Stimulated activated CD4-positive, alpha-beta T cell treated with anti-CD3 and anti-CD28 coated beads, Interleukin-2, amount 100 ng/mL, for 24 hours (primary cell): ENCODE measurements around the gene CRMP1.
"Not testable (repeated sequence)": the region's sequence is repeated elsewhere in the genome, so short reads cannot be mapped to it uniquely, and the experiment has no call there.

ENCODE experiments used
- DNase-seq, 2 donors: peaks; one replicate each; pipeline ENCODE4 v3.0.0-alpha.2; 2020

The CRMP1 gene

GRCh38 chr4:5852523-5853202, 40.2 kb downstream of the CRMP1 start:
- DNase-seq = no peak

GRCh38 chr4:5851637-5852301, 41.1 kb downstream of the CRMP1 start:
- no peak for DNase-seq

- DNase-seq = no peak
Measured at GRCh38 chr4:5845035-5845905, 47.6 kb downstream of the CRMP1 start.

- no peak for DNase-seq
Measured at GRCh38 chr4:5843573-5844530, 49.0 kb downstream of the CRMP1 start.

- no peak for DNase-seq
Measured at GRCh38 chr4:5842456-5842855, 50.4 kb downstream of the CRMP1 start.

- no peak for DNase-seq
Measured at GRCh38 chr4:5839751-5840674, 52.9 kb downstream of the CRMP1 start.

GRCh38 chr4:5839332-5839731, 53.6 kb downstream of the CRMP1 start:
- DNase-seq = no peak

GRCh38 chr4:5837483-5837882, 55.4 kb downstream of the CRMP1 start:
- not testable (repeated sequence) for DNase-seq

- DNase-seq = no peak
Measured at GRCh38 chr4:5836943-5837342, 55.9 kb downstream of the CRMP1 start.

GRCh38 chr4:5828005-5828391, 64.9 kb downstream of the CRMP1 start:
- no peak for DNase-seq

- DNase-seq = no peak
Measured at GRCh38 chr4:5827108-5828004, 65.5 kb downstream of the CRMP1 start.

GRCh38 chr4:5826437-5827107, 66.3 kb downstream of the CRMP1 start:
- no peak for DNase-seq

- no peak for DNase-seq
Measured at GRCh38 chr4:5825321-5826041, 67.4 kb downstream of the CRMP1 start.

GRCh38 chr4:5824635-5825034, 68.3 kb downstream of the CRMP1 start:
- DNase-seq = no peak

- no peak for DNase-seq
Measured at GRCh38 chr4:5824227-5824626, 68.7 kb downstream of the CRMP1 start.

GRCh38 chr4:5823542-5824211, 69.2 kb downstream of the CRMP1 start:
- no peak for DNase-seq

GRCh38 chr4:5822619-5823018, 70.3 kb downstream of the CRMP1 start:
- no peak for DNase-seq

- peak; percentile 21 to 22 for DNase-seq
Measured at GRCh38 chr4:5821665-5822358, 71.1 kb downstream of the CRMP1 start.
